GM12864 (cell line): Measurements from ENCODE around the gene OR56A4.

ENCODE experiments used
- DNase-seq: peaks from one replicate; pipeline ENCODE4 v3.0.0-alpha.2; 2011; ENCODE audit warnings: low read depth
- H3K4me3 ChIP-seq: 2 replicates; pipeline ENCODE4 v1.5.1; 2011; ENCODE audit warnings: mild to moderate bottlenecking, low read depth, low read length, control low read depth
- TF ChIP-seq, protein P1 (sequence below): IDR thresholded peaks from 2 replicates; pipeline ENCODE4 v1.5.1; 2011; ENCODE audit warnings: low read depth, mild to moderate bottlenecking, moderate library complexity, low read length, control low read depth, inconsistent platforms; ENCODE audit errors: missing control alignments

OR56A4 gene

GRCh38 chr11:6006846-6007245 lies at the start of gene OR56A4:
OR56A4 (minus strand) TSS chr11:6006946; CDS start chr11:6002992, 3,954 bp downstream.
- TF ChIP-seq, protein P1, sequence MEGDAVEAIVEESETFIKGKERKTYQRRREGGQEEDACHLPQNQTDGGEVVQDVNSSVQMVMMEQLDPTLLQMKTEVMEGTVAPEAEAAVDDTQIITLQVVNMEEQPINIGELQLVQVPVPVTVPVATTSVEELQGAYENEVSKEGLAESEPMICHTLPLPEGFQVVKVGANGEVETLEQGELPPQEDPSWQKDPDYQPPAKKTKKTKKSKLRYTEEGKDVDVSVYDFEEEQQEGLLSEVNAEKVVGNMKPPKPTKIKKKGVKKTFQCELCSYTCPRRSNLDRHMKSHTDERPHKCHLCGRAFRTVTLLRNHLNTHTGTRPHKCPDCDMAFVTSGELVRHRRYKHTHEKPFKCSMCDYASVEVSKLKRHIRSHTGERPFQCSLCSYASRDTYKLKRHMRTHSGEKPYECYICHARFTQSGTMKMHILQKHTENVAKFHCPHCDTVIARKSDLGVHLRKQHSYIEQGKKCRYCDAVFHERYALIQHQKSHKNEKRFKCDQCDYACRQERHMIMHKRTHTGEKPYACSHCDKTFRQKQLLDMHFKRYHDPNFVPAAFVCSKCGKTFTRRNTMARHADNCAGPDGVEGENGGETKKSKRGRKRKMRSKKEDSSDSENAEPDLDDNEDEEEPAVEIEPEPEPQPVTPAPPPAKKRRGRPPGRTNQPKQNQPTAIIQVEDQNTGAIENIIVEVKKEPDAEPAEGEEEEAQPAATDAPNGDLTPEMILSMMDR: no peak
- H3K4me3 ChIP-seq: no peak within 1 kb of the TSS
- no peak for DNase-seq

DNA sequence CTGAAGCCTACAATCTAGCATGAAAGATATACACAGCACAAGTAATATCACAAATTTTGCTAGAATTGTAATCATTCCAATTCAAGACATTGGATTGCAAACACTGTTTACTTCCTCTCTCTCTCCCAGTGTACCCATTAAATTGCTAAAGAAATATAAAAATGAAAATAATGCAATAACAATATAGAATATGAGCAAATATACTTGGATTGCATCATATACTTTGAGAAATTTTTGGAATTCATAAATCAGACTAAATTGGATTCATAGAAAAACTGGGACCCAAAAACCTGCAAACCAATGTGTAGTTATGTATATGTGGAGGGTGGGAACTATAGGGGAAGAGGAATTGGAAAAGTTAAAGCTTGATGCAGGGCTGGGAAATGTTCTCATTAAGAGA lies 48.8 kb upstream of the OR56A4 start:
- H3K4me3 ChIP-seq: no peak overlapping the region
- TF ChIP-seq, protein P1: no peak
- no peak for DNase-seq

DNA sequence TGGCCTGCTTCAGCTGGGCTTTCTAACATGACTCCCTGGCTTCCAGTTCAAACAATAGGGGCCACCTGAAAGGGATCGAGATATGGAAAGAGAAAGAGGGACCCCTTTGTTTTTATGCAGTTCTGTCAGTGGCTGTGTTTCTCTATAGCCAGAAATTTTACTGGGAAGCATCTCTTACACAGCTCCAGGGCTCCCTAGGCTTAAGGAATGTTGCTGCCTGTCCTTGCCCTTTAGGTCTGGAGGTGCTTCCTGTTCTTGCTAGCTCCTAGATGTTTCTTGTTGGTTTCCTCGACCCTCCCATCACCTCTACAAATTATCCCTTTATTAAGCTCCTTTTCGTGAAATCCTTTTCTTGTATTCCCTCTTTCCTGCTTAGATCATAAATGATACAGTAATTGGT lies 45.6 kb upstream of the OR56A4 start:
- no peak overlapping the region for H3K4me3 ChIP-seq
- DNase-seq: no peak
- TF ChIP-seq, protein P1: no peak

DNA sequence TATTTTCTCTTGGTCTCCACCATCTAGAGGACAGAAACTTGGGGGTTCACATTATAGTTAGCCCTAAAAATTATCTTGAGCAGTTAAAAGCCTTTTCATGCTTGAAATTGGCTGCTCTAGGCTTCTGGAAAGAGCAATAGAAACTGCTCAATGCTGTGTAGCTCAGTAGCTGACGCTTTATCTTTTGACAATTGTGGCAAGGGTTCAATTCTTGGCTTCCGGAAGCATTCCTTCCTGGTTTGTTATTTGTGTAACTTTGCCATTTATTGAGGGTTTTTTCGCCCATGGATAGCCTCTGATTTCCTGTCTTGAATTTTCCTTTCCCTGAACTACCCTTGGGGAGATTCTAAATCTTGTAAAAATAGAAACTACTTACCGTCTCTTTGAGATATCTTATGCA lies 34.1 kb upstream of the OR56A4 start:
- DNase-seq: no peak
- no peak overlapping the region for H3K4me3 ChIP-seq
- TF ChIP-seq, protein P1: no peak

DNA sequence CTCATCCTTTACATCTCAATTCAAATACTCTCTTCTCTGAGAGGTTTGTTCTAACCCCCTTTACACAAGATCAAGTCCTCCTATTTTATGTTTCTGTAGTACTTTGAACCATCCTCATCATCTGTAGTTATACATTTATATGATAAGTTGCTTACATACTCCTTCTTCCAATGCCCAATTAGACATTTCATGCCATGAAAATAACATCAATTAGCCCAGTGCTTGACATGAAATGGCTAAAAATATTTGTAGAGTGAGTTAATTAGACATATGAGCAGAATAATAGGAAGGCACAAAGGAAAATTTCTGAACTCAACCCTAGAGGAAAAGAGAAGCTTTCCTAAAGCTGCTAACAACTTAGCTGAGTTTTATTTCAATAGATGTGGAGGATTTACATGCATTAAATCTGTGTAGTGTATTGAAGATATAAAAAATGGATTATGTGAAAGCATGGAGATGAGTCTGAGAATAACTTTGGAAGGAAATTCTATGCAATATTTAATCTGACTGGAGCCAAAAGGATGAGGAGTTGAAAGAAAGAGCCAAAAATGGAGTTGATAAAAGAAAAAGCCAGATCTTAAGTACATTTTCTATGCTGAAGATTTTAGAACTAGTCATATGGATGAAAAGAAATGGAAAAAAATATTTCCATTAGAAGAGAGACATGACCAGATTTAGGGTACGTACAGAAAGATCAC lies 24.1 kb upstream of the OR56A4 start, which contains the start of gene OR56A1:
OR56A1 (minus strand) TSS at position 51 of the 698 bp plus-strand sequence. CDS start 3,066 bp downstream, outside the sequence.
- DNase-seq: no peak
- H3K4me3 ChIP-seq: no peak within 1 kb of the TSS
- TF ChIP-seq, protein P1: no peak

DNA sequence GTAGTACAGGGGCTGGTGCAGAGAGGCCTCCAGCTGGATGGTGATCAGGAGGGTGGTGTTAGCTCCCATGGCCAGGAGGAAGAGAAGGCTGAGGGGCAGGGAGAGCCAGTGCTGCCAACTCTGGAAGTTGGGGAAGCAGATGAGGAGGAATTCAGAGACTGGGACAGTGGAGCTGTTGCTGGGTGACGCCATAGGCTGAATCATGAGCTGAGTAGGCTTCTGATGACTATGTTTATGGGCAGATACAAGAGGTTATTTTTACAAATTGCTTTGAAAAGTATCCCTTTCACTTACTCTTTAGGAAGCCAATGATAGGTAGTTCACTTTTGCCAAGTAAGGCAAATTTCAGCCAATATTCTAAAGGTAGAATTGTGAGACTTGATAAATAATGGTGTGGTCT lies 20.8 kb upstream of the OR56A4 start:
- TF ChIP-seq, protein P1: no peak
- DNase-seq: no peak
- H3K4me3 ChIP-seq: no peak overlapping the region

DNA sequence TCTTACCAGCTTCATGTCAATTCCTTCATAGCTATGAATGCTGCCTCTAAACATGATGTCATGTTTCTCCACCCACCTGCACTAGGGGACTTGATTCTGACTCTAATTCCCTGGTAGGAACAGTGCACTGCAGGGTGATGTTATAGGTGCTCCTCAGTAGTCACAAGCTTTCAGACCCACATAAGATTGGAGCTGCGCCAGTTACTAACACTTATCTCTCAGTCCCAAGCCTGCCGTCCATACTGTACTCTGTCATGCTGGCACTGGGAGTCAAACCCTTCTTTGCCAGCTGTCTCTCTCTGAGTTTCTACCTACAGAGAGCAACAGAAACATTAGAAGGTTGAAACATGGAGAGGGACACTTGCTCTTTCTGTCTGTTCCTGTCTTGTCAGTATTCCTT lies 18.3 kb upstream of the OR56A4 start:
- no peak for DNase-seq
- H3K4me3 ChIP-seq: no peak overlapping the region
- TF ChIP-seq, protein P1: no peak
